PFSK-1 (cell line): ENCODE results near the gene SEZ6L.

ENCODE experiments used
- FOXP2 ChIP-seq: optimal IDR thresholded peaks from 2 replicates; pipeline ENCODE3; 2011; ENCODE audit warnings: borderline replicate concordance, control low read depth, inconsistent platforms; ENCODE audit not compliant: insufficient read depth; ENCODE audit errors: extremely low read length, extremely low read depth
- POLR2AphosphoS5 ChIP-seq: IDR thresholded peaks from 2 replicates; pipeline ENCODE4 v1.6.1; 2012; ENCODE audit warnings: low read depth, mild to moderate bottlenecking, control low read depth, low read length, moderate library complexity
- REST ChIP-seq, 2 experiments: IDR thresholded peaks; 2 replicates each; pipeline versions ENCODE4 v1.6.1 to v1.8.0; 2011 to 2012; ENCODE audit warnings: low read depth in 2 of 2, low read length in 2 of 2, control low read depth in 1 of 2, inconsistent platforms in 1 of 2, mild to moderate bottlenecking in 1 of 2, moderate library complexity in 1 of 2; ENCODE audit not compliant: insufficient read depth in 1 of 2
- SIN3A ChIP-seq: IDR thresholded peaks from 2 replicates; pipeline ENCODE4 v1.6.1; 2012; ENCODE audit warnings: mild to moderate bottlenecking, low read length, moderate library complexity, borderline replicate concordance; ENCODE audit not compliant: insufficient read depth
- TAF1 ChIP-seq: IDR thresholded peaks from 2 replicates; pipeline ENCODE4 v1.6.1; 2012; ENCODE audit warnings: low read length, control low read depth, borderline replicate concordance; ENCODE audit not compliant: insufficient read depth

The SEZ6L gene

DNA sequence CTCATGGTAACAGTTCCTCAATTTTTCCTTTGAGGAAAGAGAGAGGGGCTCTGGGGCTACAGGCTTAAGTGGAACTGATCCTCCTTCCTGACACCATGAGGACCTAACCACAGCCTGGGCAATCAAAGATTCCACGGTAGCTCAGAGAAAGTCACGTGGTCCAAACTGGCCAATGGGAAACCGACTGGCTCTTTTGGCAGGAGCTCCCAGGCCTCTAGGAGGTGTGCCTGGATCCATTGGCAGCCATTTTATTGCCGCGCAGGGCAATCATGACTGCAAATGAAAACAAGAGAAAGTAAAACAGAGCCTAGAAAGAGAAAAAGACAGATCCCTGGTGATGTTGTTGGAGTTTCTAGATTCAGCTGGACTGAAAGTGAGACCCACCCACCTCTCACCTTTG, 232.5 kb downstream of the SEZ6L start:
- TF ChIP-seq POLR2AphosphoS5 (no peak), FOXP2 (no peak), SIN3A (no peak), TAF1 (no peak), REST (IDR thresholded peaks at IDR 0.05; ENCODE audit: insufficient read depth in 1 of 2, low read depth in 2 of 2, low read length in 2 of 2) (no peak)

DNA sequence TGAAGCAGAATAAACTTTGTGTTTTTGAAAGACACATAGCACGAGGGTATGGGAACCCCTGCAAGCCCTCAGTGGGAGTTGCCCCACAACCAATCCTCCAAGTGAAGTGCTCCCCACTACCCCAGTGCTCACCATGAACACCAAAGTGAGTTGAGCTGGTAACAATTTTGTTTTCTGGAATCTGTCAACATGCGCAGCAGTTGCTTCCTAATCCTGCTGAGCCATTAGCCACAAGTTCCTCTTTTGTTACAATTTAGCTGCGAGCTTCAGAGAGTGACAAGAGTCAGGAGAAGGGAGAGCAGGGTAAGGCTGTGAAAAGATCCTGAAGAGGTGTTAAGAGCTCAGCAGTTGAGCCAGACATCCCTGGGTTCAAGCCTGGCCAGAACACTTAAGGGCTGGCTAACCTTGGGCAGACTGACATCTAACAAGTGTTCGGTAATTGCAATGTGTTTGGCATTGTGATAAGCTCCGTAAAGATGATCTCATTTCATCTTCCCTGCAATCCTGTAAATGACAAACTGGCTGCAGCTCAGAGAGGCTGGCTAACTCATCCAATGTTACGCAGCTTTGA, 235.7 kb downstream of the SEZ6L start:
- TF ChIP-seq TAF1: no peak
- TF ChIP-seq REST (IDR thresholded peaks at IDR 0.05; ENCODE audit: insufficient read depth in 1 of 2, low read depth in 2 of 2, low read length in 2 of 2): no peak
- no peak for TF ChIP-seq SIN3A
- no peak for TF ChIP-seq POLR2AphosphoS5
- no peak for TF ChIP-seq FOXP2

DNA sequence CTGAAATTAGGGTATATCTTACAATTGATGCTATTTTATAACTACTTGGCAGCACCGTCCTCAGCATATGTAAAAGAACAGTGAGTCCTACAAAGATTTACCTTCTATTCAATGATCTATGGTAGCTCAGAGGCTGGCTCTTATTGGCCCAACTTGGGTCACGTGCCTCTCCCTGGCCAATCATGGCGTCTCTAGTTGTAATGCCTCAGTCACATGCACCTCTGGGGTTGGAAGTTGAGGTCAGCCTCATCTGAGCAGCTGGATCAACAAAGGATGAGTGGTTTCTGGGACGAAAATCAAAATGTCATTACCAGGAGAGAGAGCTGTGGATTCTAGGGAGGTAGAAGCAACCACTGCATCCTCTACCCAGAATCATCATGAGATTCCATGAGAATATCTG, 236.9 kb downstream of the SEZ6L start:
- TF ChIP-seq FOXP2: no peak
- no peak for TF ChIP-seq REST (IDR thresholded peaks at IDR 0.05; ENCODE audit: insufficient read depth in 1 of 2, low read depth in 2 of 2, low read length in 2 of 2)

- no peak for TF ChIP-seq REST (IDR thresholded peaks at IDR 0.05; ENCODE audit: insufficient read depth in 1 of 2, low read depth in 2 of 2, low read length in 2 of 2)
- TF ChIP-seq FOXP2: no peak
- no peak for TF ChIP-seq POLR2AphosphoS5
- no peak for TF ChIP-seq TAF1
- TF ChIP-seq SIN3A: no peak
Measured at GRCh38 chr22:26409719-26410335, 240.6 kb downstream of the SEZ6L start.

- no peak for TF ChIP-seq FOXP2
- TF ChIP-seq TAF1: no peak
- TF ChIP-seq SIN3A: no peak
- TF ChIP-seq POLR2AphosphoS5: no peak
- no peak for TF ChIP-seq REST (IDR thresholded peaks at IDR 0.05; ENCODE audit: insufficient read depth in 1 of 2, low read depth in 2 of 2, low read length in 2 of 2)
Measured at GRCh38 chr22:26410386-26410785, 241.1 kb downstream of the SEZ6L start.
